Dermis blood vessel endothelial cell (primary cell): Measurements from ENCODE around the gene GNB3. TPM values are rescaled to one million over a fixed set of nuclear protein-coding genes. Genes with fewer than 3 reads are reported as not detected.
"Not testable (repeated sequence)": the region's sequence is repeated elsewhere in the genome, so short reads cannot be mapped to it uniquely, and the experiment has no call there.

Experiments used
- DNase-seq: peaks from one replicate; pipeline ENCODE4 v3.0.0; 2010
- total RNA-seq: library from RNA; depleted of rRNA; stranded (reverse); fragments of >200 nt; gene quantifications from 2 replicates; pipeline ENCODE4 v1.2.3, GENCODE V29; 2014

Gene GNB3
- total RNA-seq, 1 donor from 2014 or later, result 1.0 TPM

GRCh38 chr12:6886206-6886999, 45.7 kb downstream of the GNB3 start:
- not testable (repeated sequence) for DNase-seq

GRCh38 chr12:6887460-6887859, 46.7 kb downstream of the GNB3 start:
- DNase-seq, result no peak

- DNase-seq, result no peak
Observed at GRCh38 chr12:6888360-6888759, 47.6 kb downstream of the GNB3 start.

GRCh38 chr12:6888794-6889193, 48.1 kb downstream of the GNB3 start:
- not testable (repeated sequence) for DNase-seq

- not testable (repeated sequence) for DNase-seq
Observed at GRCh38 chr12:6889775-6890573, 49.2 kb downstream of the GNB3 start.

GRCh38 chr12:6890789-6891645, 50.3 kb downstream of the GNB3 start:
- DNase-seq, result peak; percentile 99

GRCh38 chr12:6891646-6892001, 50.9 kb downstream of the GNB3 start:
- no peak for DNase-seq

- DNase-seq, result not testable (repeated sequence)
Observed at GRCh38 chr12:6892683-6893082, 52.0 kb downstream of the GNB3 start.

- DNase-seq, result no peak
Observed at GRCh38 chr12:6894321-6894720, 53.6 kb downstream of the GNB3 start.

Other genes with a start within 250 kb of the GNB3 start
- gene CHD4, start 233.5 kb upstream of the GNB3 start, total RNA-seq, result 213 and 302 TPM in 2 replicates
- not detected in 2 replicates for gene LPAR5, start 205.0 kb upstream of the GNB3 start, total RNA-seq
- gene ACRBP, start 193.5 kb upstream of the GNB3 start, total RNA-seq, result 0.42 and 1.5 TPM in 2 replicates
- gene ING4, start 177.8 kb upstream of the GNB3 start, total RNA-seq, result 44.0 and 61.1 TPM in 2 replicates
- gene ZNF384, start 151.6 kb upstream of the GNB3 start, total RNA-seq, result 12.1 and 15.9 TPM in 2 replicates
- not detected in 2 replicates for gene PIANP, start 140.1 kb upstream of the GNB3 start, total RNA-seq
- gene COPS7A, start 116.9 kb upstream of the GNB3 start, total RNA-seq, result 31.7 and 41.4 TPM in 2 replicates
- gene MLF2, start 87.8 kb upstream of the GNB3 start, total RNA-seq, result 107 and 161 TPM in 2 replicates
- gene PTMS, start 74.6 kb upstream of the GNB3 start, total RNA-seq, result 65.5 and 130 TPM in 2 replicates
- under 0.01 and 0.05 TPM in 2 replicates for gene LAG3, start 68.4 kb upstream of the GNB3 start, total RNA-seq
- gene CD4, start 51.4 kb upstream of the GNB3 start, total RNA-seq, result not detected in 2 replicates
- gene GPR162, start 19.1 kb upstream of the GNB3 start, total RNA-seq, result 0.93 and 1.9 TPM in 2 replicates
- 18.8 and 22.1 TPM in 2 replicates for gene P3H3, start 12.5 kb upstream of the GNB3 start, total RNA-seq
- gene CDCA3, start 10.4 kb downstream of the GNB3 start, total RNA-seq, result 5.6 and 24.0 TPM in 2 replicates
- gene USP5, start 11.2 kb downstream of the GNB3 start, total RNA-seq, result 85.3 and 128 TPM in 2 replicates
- gene TPI1, start 26.6 kb downstream of the GNB3 start, total RNA-seq, result 625 and 743 TPM in 2 replicates
- gene SPSB2, start 32.4 kb downstream of the GNB3 start, total RNA-seq, result 3.5 and 6.0 TPM in 2 replicates
- gene LRRC23, start 63.9 kb downstream of the GNB3 start, total RNA-seq, result 2.2 and 5.8 TPM in 2 replicates
- 2.8 and 2.9 TPM in 2 replicates for gene ENO2, start 73.7 kb downstream of the GNB3 start, total RNA-seq
- gene ATN1, start 87.0 kb downstream of the GNB3 start, total RNA-seq, result 12.1 and 18.7 TPM in 2 replicates
- not detected in 2 replicates for gene RNU7-1, start 102.9 kb downstream of the GNB3 start, total RNA-seq
- gene C12orf57, start 103.1 kb downstream of the GNB3 start, total RNA-seq, result 73.7 and 177 TPM in 2 replicates
- gene PTPN6, start 110.4 kb downstream of the GNB3 start, total RNA-seq, result 2.4 and 3.4 TPM in 2 replicates
- gene PHB2, start 129.7 kb downstream of the GNB3 start, total RNA-seq, result 191 and 205 TPM in 2 replicates
- gene EMG1, start 130.0 kb downstream of the GNB3 start, total RNA-seq, result 35.6 and 39.3 TPM in 2 replicates
- gene LPCAT3, start 177.6 kb downstream of the GNB3 start, total RNA-seq, result 8.0 and 15.3 TPM in 2 replicates
- gene C1S, start 219.8 kb downstream of the GNB3 start, total RNA-seq, result 0.19 and 1.4 TPM in 2 replicates